K562 (cell line): ENCODE measurements around the gene SLC36A1. TPM values are rescaled to one million over a fixed set of nuclear protein-coding genes. Genes with fewer than 3 reads are reported as not detected.

ENCODE experiments used
- BRF1 ChIP-seq: IDR thresholded peaks from 3 replicates; pipeline ENCODE4 v1.6.1; 2011; ENCODE audit warnings: borderline replicate concordance, mild to moderate bottlenecking; ENCODE audit not compliant: insufficient read length; ENCODE audit errors: extremely low read depth
- CTCFL ChIP-seq: IDR thresholded peaks from 2 replicates; pipeline ENCODE4 v1.6.1; 2011; ENCODE audit warnings: borderline replicate concordance, low read depth, mild to moderate bottlenecking, moderate library complexity, low read length; ENCODE audit not compliant: insufficient read depth, poor library complexity, severe bottlenecking
- FIP1L1 ChIP-seq: fragments of 200-400 bp; formaldehyde crosslinking; IDR thresholded peaks from 2 replicates; pipeline ENCODE4 v1.6.1; 2018; ENCODE audit warnings: mild to moderate bottlenecking, low read depth, low read length; ENCODE audit not compliant: poor library complexity, severe bottlenecking
- MAFG ChIP-seq: fragments of 450-650 bp; conservative IDR thresholded peaks from 2 replicates; pipeline ENCODE4 v1.6.1; 2016; ENCODE audit warnings: missing genetic modification characterization, missing compliant biosample characterization
- NFIC ChIP-seq: fragments of 450-650 bp; IDR thresholded peaks from 2 replicates; pipeline ENCODE4 v1.6.1; 2017; ENCODE audit warnings: mild to moderate bottlenecking, inconsistent platforms
- SMAD1 ChIP-seq: fragments of 150-350 bp; IDR thresholded peaks from 2 replicates; pipeline ENCODE4 v1.6.1; 2014; ENCODE audit warnings: low read length, low read depth; ENCODE audit not compliant: partially characterized antibody
- ZC3H11A ChIP-seq: IDR thresholded peaks from 2 replicates; pipeline ENCODE4 v1.6.1; 2012; ENCODE audit warnings: low read depth, low read length, improper control_type of control experiment
- polyA plus RNA-seq, 8 experiments: library from polyadenylated mRNA; depleted of rRNA in 4 of 8; stranded (reverse) in 5 of 8; unstranded in 3 of 8; fragments of >200 nt; fragmentation: Nextera tagmentation in 2 of 8; fragmentation: Illumina TruSeq in 1 of 8; extraction: Ambion mirVana in 2 of 8; extraction: Trizol in 1 of 8; gene quantifications; 2 replicates each; pipeline versions ENCODE4 v1.2.1 to v1.2.3, GENCODE V29; 2011 to 2014; ENCODE audit warnings: inconsistent platforms in 1 of 8, missing spikeins in 1 of 8
- total RNA-seq, 7 experiments: library from RNA; depleted of rRNA in 6 of 7; stranded (reverse); fragments of >200 nt in 6 of 7; fragmentation: Illumina TruSeq in 2 of 7; extraction: Trizol in 2 of 7; gene quantifications; 2 replicates each; pipeline versions ENCODE4 v1.2.1 to v1.2.3, GENCODE V29; 2011 to 2021; ENCODE audit warnings: low replicate concordance in 1 of 7
- TF ChIP-seq, protein P1 (sequence below), 2 experiments: fragments of 450-650 bp; IDR thresholded peaks; 2 replicates each; pipeline ENCODE4 v1.6.1; 2016
- TF ChIP-seq, protein P2 (sequence below): fragments of 450-650 bp; IDR thresholded peaks from 2 replicates; pipeline ENCODE4 v1.6.1; 2017; ENCODE audit warnings: mild to moderate bottlenecking, moderate library complexity
- TF ChIP-seq, protein P3 (sequence below): fragments of 450-650 bp; conservative IDR thresholded peaks from 2 replicates; pipeline ENCODE4 v1.6.1; 2016; ENCODE audit warnings: missing genetic modification characterization, low read depth, mild to moderate bottlenecking, control low read depth, missing compliant biosample characterization

SLC36A1 gene
- total and polyA plus RNA-seq, 9 of the 15 experiments (the other 6 are each of a cell fraction or from before 2014, with no cell fraction given): 1.6 to 8.4 (median 4.6) TPM

DNA sequence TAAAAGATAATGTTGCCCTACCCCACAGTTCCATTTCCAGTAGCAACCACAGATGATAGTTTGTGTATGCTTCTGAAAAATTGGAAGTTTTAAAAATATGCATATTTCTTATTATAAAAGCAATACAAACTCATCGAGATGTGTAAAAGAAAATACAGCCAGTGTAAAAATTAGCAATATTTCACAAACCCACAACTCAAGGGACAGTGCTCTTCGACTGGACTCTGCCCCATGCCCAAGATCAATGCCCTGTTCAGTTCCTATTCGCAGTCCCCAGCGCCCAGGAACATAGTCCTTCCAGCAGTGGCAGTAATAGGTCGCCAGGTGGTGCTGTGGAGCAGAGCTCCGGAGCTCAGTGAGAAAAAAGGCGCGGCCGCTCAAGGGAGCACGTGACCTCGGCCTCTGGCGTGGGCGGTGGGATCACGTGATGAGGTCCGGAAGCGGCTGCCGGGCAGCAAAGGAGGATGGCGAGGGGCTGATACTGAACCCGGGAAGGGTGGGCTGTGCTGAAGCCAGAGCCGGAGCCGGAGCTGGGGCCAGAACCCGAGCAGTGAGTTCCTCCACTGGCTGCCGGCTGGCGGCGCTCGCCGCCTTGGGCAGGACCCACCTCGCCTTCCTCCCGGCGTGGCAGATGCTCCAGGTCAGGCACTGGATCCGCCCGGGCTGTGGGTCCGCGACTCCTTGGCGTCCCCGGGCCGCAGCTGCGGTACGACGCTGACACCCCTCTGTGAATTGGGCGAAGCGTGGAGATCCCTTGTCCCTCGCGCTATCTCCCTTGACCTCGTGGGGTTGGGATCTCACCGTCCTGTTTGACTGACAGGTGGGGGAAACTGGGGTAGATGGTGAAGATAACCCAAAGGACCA lies at the start of gene SLC36A1 (continued):
- TF ChIP-seq NFIC (no peak), FIP1L1 (no peak), MAFG (no peak), CTCFL (no peak), BRF1 (no peak), ZC3H11A (no peak), SMAD1 (no peak)
- TF ChIP-seq, protein P1, sequence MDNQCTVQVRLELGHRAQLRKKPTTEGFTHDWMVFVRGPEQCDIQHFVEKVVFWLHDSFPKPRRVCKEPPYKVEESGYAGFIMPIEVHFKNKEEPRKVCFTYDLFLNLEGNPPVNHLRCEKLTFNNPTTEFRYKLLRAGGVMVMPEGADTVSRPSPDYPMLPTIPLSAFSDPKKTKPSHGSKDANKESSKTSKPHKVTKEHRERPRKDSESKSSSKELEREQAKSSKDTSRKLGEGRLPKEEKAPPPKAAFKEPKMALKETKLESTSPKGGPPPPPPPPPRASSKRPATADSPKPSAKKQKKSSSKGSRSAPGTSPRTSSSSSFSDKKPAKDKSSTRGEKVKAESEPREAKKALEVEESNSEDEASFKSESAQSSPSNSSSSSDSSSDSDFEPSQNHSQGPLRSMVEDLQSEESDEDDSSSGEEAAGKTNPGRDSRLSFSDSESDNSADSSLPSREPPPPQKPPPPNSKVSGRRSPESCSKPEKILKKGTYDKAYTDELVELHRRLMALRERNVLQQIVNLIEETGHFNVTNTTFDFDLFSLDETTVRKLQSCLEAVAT (IDR thresholded peaks at IDR 0.05): peak; percentile 31 to 39; a peak in 1 of 4 replicates
- TF ChIP-seq, protein P2, sequence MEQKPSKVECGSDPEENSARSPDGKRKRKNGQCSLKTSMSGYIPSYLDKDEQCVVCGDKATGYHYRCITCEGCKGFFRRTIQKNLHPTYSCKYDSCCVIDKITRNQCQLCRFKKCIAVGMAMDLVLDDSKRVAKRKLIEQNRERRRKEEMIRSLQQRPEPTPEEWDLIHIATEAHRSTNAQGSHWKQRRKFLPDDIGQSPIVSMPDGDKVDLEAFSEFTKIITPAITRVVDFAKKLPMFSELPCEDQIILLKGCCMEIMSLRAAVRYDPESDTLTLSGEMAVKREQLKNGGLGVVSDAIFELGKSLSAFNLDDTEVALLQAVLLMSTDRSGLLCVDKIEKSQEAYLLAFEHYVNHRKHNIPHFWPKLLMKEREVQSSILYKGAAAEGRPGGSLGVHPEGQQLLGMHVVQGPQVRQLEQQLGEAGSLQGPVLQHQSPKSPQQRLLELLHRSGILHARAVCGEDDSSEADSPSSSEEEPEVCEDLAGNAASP: no peak
- TF ChIP-seq, protein P3, sequence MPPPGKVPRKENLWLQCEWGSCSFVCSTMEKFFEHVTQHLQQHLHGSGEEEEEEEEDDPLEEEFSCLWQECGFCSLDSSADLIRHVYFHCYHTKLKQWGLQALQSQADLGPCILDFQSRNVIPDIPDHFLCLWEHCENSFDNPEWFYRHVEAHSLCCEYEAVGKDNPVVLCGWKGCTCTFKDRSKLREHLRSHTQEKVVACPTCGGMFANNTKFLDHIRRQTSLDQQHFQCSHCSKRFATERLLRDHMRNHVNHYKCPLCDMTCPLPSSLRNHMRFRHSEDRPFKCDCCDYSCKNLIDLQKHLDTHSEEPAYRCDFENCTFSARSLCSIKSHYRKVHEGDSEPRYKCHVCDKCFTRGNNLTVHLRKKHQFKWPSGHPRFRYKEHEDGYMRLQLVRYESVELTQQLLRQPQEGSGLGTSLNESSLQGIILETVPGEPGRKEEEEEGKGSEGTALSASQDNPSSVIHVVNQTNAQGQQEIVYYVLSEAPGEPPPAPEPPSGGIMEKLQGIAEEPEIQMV (tag): no peak
